ENCODE data around the gene APBA2.
"Not testable (repeated sequence)": the region's sequence is repeated elsewhere in the genome, so short reads cannot be mapped to it uniquely, and the experiment has no call there.

APBA2 gene

DNA sequence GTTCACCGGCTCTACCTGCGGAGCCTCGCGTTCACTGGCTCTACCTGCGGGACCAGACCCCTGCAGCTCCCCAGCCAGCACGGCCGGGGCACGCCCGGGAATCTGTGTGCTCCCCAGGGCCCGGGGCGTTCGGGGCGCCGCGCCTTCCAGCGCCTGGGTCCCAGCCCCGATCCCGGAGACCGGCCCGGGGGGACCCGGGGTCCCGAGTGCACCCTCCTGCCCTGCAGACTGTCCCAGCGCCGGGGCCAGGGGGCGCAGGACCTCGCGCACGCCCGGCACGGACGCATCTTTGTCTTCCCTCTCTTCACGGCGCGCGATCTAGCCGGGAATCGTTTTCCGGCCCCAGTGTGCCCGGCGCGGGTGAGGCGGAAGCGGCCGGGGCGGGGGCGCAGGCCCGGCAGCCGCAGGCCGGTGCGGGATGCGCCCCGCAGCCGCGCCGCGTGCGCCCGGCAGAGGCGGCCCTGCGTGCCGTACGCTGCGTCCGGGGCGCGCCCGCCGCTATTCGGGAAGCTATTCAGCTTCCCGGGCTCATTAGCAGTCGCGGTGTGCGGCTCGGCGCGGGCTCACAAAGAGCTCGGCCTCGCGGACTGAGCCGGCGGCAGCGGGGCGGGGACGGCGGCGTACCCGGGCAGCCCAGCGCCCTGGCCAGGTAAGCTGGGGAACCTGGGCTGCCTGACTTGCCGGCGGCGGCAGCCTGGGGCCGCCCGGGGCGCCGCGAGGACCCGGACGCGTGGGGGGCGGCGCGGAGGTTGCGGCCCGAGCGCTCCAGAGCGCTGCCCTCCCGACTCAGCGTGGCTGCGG lies at the start of gene APBA2:
APBA2 (plus strand) TSS at position 345 of the 801 bp plus-strand sequence. CDS start 167,911 bp downstream, outside the sequence.
- DNase-seq: peak; percentile 3

DNA sequence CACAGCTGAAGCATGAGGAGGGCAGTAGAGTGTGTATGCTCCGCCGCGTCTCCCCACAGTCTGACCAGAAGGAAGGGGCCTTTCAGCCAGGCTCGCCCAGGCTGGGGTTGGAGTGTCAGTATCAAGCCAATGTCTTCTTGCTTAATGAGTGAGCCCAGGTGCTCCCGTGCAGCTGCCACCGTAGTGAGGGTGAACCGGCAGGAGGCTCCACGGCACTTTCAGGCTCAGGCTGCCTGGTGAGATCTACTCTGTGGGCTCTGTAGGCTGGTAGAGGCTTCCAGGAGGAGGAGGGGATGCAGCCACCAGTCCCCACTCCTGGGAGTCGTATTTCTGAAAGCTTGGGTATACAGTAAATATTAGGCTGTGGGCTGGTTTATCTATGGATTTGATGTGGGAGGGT lies 45.5 kb upstream of the APBA2 start:
- DNase-seq: not testable (repeated sequence)

DNA sequence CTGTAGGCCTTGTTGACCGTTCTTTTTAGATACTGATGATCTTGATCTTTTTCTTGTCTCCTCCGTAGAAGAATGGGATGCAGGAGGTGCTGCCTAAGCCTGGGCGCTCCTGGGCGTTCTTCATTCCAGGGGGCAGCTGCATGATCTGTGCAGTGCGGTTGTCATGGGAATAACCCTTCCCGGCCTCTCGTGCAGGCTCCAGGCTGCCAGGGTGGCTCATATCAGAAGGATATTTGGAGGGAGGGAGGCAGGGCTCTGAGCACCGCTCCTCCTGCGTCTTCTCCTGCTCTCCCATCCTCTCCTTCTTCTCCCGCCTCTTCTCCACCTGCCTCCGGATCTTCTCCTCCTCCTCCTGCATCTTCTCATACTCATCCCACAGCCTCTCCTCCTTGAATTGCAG lies 43.6 kb upstream of the APBA2 start:
- DNase-seq: not testable (repeated sequence)

DNA sequence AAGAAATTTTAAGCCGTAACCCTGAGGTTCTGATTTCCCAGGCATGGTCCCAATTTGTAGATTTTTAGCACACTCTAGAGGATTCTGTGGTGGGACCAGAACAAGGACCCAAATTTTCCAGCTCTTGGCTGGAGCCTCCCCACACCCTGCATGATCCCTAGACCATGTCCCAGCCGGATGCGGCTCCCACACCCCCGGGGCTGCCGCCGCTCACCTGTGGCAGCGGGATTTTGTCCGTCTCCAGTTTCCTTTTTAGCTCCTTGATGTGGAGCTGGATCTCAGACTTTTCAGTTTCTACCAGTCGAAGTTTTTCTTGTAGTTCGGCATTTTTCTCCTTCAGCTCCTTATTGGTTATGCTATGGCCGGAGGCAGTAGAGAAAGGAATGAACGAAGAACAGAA lies 42.3 kb upstream of the APBA2 start:
- not testable (repeated sequence) for DNase-seq

DNA sequence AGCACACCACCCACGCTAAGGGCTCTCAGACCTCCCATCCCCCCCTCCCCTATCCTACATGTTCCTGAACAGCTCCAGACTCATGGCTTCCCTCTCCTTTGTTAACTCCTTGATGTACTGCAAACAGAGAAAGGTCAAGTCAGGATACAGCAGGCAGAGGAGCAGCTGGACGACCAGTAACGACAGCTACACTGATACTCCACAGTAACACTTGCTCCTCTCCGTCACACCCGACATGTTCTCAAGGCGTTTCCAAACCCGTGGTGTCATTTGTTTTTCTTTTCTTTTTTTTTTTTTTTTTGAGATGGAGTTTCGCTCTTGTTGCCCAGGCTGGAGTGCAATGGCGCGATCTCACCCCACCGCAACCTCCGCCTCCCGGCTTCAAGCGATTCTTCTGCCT lies 41.6 kb upstream of the APBA2 start:
- not testable (repeated sequence) for DNase-seq

DNA sequence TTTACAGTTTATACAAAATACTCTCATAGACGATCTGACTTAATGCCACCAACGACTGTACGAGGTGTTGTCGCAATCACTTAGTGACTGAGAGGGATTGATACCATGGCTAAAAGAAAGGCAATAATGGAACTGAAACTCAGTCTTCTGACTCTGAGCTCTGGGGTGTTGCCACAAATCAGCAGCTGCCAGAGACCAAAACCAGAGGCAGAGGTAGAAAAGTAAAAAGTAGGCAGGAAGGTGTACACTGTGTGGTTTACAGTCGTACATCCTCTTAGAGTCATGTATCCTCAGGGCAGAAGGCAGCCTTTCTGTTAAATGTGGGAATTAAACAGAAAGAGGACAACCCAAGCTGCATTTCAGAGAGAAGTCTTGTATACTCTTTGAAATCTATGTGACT lies 38.5 kb upstream of the APBA2 start:
- DNase-seq: not testable (repeated sequence)

DNA sequence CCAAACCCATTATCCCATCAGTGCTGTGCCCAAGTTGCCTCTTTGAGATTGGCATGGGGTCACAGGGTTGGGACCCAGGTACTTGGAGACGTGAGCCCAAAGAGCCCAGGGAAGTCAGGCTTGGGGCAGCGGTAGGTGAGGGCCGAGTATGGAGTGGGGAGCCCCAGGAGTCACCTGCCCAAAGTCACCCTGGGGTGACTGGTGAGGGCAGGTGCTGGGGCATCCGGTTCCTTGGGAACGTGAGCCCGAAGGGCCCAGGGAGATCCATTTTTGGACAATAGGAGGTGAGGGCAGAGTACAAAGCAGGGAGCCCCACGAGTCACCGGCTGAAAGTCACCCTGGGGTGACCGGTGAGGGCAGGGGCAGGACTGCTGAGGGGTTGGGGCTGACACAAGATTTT lies 37.8 kb upstream of the APBA2 start:
- not testable (repeated sequence) for DNase-seq

DNA sequence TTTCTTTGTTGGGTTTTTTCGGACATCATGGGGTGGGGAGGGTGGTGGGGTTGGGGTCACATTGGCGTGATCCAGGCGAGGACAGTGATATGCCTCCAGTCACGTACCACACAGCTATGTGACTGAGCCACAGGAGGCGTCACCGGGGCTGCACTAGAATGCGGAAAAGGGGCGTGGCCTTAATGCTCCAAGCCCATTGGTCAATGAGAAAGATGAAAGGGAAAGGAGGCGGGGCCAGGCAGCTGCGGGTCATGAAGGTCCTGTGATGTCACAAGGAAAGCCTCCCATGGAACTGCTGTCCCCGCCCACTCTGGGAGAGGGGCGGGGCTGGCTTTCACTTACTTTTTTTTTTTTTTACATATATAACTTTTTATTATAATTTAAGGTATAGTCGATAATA lies 37.3 kb upstream of the APBA2 start, which contains the start of gene GOLGA6L7:
GOLGA6L7 (minus strand) TSS at position 124 of the 400 bp plus-strand sequence; CDS start at position 29, 95 bp downstream.
- DNase-seq: not testable (repeated sequence)

DNA sequence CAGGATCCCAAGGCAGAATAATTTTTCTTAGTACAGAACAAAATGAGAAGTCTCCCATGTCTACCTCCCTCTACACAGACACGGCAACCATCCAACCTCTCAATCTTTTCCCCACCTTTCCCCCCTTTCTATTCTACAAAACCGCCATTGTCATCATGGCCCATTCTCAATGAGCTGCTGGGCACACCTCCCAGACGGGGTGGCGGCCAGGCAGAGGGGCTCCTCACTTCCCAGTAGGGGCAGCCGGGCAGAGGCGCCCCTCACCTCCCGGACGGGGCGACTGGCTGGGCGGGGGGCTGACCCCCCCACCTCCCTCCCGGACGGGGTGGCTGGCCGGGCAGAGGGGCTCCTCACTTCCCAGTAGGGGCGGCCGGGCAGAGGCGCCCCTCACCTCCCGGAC lies 36.5 kb upstream of the APBA2 start:
- not testable (repeated sequence) for DNase-seq

DNA sequence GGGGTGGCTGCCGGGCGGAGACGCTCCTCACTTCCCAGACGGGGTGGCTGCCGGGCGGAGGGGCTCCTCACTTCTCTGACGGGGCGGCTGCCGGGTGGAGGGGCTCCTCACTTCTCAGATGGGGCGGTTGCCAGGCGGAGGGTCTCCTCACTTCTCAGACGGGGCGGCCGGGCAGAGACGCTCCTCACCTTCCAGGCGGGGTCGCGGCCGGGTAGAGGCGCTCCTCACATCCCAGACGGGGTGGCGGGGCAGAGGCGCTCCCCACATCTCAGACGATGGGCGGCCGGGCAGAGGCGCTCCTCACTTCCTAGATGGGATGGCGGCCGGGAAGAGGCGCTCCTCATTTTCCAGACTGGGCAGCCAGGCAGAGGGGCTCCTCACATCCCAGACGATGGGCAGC lies 36.0 kb upstream of the APBA2 start:
- not testable (repeated sequence) for DNase-seq

DNA sequence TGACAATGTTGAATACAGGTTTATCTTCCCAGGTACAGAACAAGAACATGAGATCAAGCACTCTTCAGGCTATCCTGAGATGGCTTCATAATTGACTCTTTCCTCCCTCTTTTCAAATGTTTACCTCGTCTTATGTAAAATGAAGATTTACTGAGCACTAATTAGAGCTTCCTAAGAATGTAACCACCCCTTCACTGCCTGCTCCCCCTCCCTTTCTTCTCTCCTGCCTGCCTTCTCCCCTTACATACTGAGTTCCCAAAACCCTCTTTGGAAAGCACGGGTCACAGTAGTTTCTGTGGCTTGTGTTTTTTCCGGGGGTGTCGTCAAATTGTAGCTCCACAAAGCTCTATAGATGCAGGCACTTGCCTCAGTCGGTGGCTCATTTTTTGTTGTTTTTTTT lies 32.1 kb upstream of the APBA2 start:
- DNase-seq: not testable (repeated sequence)

DNA sequence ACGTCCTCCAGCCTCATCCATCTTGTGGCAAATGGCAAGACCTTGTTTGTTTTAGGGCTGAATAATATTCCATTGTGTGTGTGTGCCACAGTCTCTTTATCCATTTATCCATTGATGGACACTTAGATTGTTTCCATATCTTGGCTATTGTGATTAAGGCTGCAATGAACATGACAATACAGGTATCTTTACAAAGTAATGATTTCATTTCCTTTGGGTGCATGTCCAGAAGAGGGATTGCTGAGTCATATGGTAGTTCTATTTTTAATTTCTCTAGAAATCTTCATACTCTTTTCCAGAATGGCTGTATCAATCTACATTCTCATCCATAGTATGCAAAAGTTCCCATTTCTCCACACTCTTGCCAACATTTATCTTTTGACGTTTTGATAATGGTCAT lies 31.2 kb upstream of the APBA2 start:
- not testable (repeated sequence) for DNase-seq

DNA sequence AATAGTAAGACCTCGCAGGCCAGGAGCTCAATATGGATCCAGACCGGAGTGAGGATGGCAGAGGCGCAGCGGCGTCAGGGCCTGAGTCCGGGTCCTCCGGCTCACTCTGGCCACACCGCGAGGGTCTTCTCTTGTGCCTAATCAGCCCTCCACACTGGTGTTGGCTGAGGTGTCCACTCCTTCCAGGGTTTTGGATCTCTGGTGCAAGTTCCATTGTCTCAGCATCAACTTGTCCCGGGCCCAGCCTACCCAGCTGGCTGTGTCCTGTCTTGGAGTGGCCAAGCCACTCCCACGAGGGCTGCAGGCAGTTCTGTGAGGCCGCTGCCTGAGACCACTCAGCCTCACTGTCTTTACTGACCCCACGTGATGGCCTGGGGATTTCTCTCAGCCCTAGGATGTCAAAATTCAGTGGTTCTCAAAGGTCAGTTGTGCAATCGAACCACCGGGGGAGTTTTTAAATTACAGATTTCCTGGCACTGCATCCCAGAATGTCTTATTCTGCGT lies 24.7 kb upstream of the APBA2 start:
- no peak for DNase-seq

DNA sequence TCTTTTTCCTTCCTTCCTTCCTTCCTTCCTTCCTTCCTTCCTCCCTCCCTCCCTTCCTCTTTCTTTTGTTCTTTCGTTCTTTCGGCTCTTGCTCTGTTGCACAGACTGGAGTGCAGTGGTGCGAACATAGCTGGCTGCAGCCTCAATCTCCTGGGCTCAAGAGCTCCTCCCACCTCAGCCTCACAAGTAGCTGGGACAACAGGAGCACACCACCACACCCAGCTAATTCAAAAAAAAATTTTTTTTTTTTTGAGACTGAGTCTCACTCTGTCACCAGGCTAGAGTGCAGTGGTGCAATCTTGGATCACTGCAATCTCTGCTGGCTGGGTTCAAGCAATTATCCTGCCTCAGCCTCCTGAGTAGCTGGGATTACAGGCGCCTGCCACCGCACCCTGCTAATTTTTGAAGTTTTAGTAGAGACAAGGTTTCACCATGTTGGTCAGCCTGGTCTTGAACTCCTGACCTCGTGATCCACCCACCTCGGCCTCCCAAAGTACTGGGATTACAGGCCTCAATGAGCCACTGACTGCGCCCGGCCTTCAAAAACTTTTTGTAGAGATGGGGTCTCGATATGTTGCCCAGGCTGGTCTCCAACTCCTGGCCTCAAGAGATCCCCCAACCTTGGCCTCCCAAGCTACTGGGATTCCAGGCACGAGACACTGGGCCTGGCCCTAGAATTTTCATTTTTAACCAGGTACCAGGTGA lies 24.0 kb upstream of the APBA2 start:
- DNase-seq: not testable (repeated sequence)

DNA sequence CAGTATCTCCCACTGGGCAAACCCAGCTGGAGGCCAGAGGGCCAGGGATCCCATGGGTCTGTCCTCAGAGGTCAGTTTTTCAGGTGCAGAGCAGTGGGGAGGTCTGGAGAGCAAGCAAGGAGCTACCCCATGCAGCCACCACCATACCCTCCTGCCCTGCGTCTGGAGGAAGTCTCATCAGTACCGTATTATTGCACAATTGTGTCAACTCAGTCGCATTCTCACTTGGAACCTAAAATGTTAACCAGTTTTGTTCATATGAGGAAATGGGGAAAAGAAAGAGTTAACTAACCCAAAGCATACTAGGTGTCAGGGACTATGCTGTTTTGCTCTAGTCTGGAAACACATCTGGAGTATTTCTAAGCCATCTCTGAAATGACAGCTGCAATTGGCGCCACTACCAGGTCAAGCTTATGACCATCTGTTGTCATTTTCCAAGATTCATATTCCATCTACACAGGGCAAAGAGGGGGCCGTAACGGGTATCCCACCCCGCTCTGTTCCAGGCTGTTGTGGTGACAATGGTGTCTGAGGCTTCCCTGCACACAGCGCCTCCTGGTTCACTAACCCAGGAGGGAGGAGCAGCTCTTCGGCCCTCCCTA lies 16.9 kb upstream of the APBA2 start:
- DNase-seq: no peak

DNA sequence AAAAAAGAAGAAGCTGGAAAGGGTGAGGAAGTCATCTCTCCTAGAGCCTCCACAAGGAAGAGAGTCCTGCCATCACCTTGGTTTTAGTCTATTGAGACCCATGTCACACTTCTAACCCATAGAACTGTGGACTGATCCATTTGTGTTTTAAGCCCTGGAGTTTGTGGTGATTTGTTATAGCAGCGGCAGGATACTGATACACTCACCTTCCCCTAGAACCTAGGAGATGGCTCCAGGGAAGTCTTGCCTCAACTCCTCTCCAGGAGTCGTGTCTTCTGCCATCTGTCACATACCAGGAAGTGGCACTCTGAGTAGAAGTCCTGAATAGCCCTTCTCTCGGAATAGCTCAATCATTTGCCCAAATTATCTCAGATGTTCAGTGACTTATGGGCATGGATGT lies 14.6 kb upstream of the APBA2 start:
- no peak for DNase-seq

DNA sequence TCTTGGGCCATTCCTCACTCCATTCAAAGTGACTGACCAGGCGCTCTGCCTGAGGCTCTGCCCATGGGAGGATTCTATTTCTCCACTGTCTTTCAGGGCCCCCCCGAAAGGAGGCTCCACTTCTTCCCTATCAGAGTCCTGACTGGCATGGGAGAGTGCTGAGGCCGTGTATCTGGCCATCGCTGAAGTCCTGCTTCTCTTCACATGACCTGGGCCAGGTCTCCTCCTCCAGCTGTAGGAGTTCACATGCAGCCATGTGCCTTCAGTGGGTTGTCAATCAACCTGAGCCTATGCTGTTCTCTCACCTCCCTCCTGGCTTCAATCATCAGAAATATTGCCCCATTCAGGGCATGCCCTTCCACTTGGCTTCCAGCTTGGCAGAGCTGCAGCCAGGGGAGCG lies 12.8 kb upstream of the APBA2 start:
- DNase-seq: no peak

DNA sequence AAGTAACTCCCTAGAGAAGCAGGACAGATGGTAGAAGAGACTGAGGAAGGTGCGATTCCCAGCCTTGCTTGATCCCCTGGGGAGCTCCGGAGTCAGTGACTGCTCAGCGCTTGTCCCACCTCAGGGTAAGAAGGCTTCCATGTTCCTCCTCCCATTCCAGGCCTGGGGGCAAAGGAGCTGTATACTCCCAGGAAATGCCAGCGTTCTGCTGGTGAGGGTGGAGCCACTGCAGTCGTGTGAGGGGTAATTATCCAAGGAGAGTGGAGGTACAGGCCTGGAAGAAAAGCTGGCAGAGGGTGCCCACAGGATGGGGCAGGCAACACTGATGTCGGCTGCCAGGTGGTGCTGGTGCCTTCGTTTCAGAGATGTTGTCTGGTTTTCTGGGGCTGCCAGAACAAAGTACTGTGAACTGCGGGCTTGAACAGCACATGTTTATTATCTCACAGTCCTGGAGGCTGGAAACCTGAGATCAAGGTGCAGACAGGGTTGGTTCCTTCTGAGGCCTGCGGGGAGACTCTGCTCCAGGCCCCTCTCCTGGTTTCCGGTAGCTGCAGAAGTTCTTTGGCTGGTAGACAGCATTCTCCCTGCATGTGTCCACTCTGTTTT lies 12.1 kb upstream of the APBA2 start:
- DNase-seq: no peak

DNA sequence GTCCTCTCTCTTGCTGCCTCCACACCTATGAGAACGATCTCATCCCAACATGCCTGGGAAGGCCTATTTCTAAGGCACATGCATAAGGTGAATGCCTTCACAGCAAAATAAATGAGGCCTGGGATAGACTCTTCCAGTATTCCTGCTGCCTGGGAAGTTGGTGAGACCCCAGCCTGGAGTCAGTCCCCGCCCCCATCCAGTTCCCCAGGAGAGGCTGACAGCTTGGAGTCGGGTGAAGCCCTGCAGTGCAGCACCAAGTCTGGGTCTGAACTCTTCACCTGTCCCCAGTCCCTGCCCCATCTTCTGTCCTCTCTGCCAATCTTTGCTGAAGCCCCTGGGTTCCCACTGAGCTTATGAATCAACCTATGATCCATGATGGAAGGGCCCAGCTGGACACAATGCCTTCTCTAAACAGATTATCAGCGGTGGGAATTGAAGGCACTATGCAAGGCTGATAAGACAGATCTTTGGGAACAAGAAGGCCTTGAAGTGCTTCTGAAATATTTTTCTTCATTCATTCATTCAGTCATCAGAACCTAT lies 10.2 kb upstream of the APBA2 start:
- no peak for DNase-seq

DNA sequence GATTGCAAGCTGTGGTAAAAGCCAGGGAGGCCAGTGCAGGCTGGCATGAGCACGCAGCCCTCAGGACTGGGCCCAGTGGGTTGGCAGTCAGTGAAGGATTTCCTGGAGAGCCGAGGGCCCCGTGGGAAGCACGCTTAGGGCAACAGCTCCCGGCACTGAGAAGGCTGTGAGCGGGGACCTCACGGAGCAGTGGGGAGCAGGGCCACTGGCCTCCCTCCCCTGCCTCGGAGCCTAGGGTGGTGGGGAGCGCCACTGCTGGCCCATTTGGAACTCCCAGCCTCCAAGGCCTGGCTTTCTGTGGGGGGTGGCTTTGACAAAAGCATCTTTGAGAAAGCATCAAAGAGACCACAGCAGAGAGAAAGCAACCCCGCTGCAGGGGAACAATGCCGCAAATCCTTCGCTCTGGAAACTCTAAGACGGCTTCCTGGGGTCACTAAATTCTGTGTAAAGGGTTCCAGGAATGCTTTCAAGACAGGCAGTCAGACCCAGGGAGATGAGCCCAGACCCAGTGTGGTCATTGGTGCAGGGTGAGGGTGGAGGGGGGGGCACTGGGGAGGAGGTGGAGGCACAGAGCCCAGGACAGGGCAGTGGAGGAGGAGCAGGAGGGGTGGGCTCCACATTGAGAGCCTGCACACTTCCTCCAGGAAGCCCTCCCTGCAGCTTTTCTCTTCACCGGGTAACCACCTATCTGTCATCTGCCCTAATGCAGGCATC lies 9.5 kb upstream of the APBA2 start:
- no peak for DNase-seq

DNA sequence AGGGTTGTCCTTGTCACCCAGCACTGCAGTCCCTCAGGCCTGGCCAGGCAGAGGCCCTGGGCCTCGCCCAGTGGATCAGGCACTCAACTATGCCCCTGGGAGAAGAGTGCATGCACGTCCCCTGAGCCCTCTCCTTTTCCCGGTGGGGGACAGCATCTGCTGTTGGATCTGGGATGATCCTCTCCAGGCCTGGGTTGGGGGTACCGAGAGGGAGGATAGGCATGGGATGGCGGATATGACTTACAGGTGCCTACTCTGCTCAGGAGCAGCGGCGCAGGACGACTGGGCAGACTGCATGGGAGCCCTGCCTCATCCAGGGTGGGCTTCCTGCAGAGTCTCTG lies 9.0 kb upstream of the APBA2 start:
- DNase-seq: no peak

DNA sequence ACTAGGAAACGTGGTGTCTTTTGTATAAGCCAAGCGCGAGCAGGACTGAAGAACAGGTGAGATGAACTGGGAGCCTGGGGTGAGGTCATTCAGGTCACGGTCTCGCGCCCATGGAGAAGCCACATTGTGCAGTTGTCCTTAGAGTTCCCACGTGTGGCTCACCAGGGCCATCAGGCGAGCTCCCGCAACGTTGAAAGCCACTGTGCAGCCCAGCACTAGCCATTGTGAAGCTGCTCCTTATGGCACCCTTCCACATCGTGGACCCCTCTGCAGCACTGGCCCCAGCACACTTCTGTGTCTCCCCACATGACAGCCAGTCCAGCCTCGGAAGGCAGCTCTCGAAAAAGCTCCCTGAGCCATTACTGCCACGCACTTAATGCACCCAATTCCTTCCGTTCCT lies 7.6 kb upstream of the APBA2 start:
- DNase-seq: no peak

Measured in NCI-H226 (cell line).